Testis (tissue), 3 donors: ENCODE data around the gene TBCCD1. TPM values are rescaled to one million over a fixed set of nuclear protein-coding genes. Genes with fewer than 3 reads are reported as not detected.

ENCODE experiments used
- DNase-seq: peaks from one replicate; pipeline ENCODE4 v3.0.0-alpha.2; 2019
- H3K27ac ChIP-seq, 2 donors: fragments of 200-600 bp; sonication (generic); one replicate each; pipeline ENCODE4 v1.5.1; 2019
- H3K27me3 ChIP-seq: fragments of 200-600 bp; sonication (generic); one replicate; pipeline ENCODE4 v1.5.1; 2019
- H3K36me3 ChIP-seq: fragments of 200-600 bp; sonication (generic); one replicate; pipeline ENCODE4 v1.5.1; 2017; ENCODE audit warnings: low read depth; ENCODE audit errors: missing control alignments
- H3K4me1 ChIP-seq: fragments of 200-600 bp; sonication (generic); one replicate; pipeline ENCODE4 v1.5.1; 2019
- H3K4me3 ChIP-seq, 2 donors: fragments of 200-600 bp; sonication (generic); one replicate each; pipeline ENCODE4 v1.5.1; 2017 to 2019
- H3K9me3 ChIP-seq: fragments of 200-600 bp; sonication (generic); one replicate; pipeline ENCODE4 v1.5.1; 2017
- CTCF ChIP-seq, 3 experiments: fragments of 450-650 bp in 2 of 3; fragments of 200-600 bp in 1 of 3; sonication (generic) in 1 of 3; IDR thresholded peaks; one replicate each; pipeline ENCODE4 v1.5.1; 2016 to 2019; ENCODE audit warnings: antibody characterized with exemption in 3 of 3, mild to moderate bottlenecking in 2 of 3, moderate library complexity in 1 of 3
- POLR2A ChIP-seq: fragments of 450-650 bp; IDR thresholded peaks from one replicate; pipeline ENCODE4 v1.6.1; 2017; ENCODE audit warnings: antibody characterized with exemption, mild to moderate bottlenecking, moderate library complexity
- WGBS, 2 donors: methylation state at CpG; one replicate each; pipeline ENCODE4 v1.1.5; 2018; 5-methylcytosine and 5-hydroxymethylcytosine counted together
- intact Hi-C: fragments of 100-400 bp; cut with DNase I; formaldehyde crosslinking; loops from one replicate; pipeline ENCODE4 v1.15.1; 2023; ENCODE audit warnings: low total_unique reads
- polyA plus RNA-seq: library from polyadenylated mRNA; stranded (reverse); fragments of 350-450 nt; fragmentation: Illumina TruSeq; extraction: RNeasy Lipid Tissue Mini Kit (QIAGEN cat#74804); gene quantifications from one replicate; pipeline ENCODE4 v1.2.3, GENCODE V29; 2014; ENCODE audit warnings: low read depth, low replicate concordance; ENCODE audit not compliant: insufficient read depth
- total RNA-seq, 2 donors: library from RNA; depleted of rRNA; stranded (reverse); fragments of >200 nt; gene quantifications; one replicate each; pipeline ENCODE4 v1.2.3, GENCODE V29; 2016

Gene TBCCD1
- total and polyA plus RNA-seq, 3 donors from 2014 or later = 33.1 to 43.4 (median 35.0) TPM

- TF ChIP-seq POLR2A = no peak
- no peak for TF ChIP-seq CTCF (IDR thresholded peaks at IDR 0.05)
- no peak overlapping the region for H3K27ac ChIP-seq
- H3K36me3 ChIP-seq = no peaks in the 10 kb centered on the region
- DNase-seq = no peak
- H3K27me3 ChIP-seq = no peaks in the 10 kb centered on the region
- intact Hi-C loops = loop anchor here (10.0 kb wide), 1 partner anchor 211 kb away; no protein-coding TSS in a partner anchor
- WGBS, 2 donors = 55 to 59% methylated on average over 4 of the region's 4 CpGs
- H3K4me1 ChIP-seq = no peaks in the 10 kb centered on the region
- no peak overlapping the region for H3K4me3 ChIP-seq
- H3K9me3 ChIP-seq = no peaks in the 10 kb centered on the region
These were observed 46.6 kb upstream of the TBCCD1 start for GRCh38 chr3:186613637-186614265.

DNA sequence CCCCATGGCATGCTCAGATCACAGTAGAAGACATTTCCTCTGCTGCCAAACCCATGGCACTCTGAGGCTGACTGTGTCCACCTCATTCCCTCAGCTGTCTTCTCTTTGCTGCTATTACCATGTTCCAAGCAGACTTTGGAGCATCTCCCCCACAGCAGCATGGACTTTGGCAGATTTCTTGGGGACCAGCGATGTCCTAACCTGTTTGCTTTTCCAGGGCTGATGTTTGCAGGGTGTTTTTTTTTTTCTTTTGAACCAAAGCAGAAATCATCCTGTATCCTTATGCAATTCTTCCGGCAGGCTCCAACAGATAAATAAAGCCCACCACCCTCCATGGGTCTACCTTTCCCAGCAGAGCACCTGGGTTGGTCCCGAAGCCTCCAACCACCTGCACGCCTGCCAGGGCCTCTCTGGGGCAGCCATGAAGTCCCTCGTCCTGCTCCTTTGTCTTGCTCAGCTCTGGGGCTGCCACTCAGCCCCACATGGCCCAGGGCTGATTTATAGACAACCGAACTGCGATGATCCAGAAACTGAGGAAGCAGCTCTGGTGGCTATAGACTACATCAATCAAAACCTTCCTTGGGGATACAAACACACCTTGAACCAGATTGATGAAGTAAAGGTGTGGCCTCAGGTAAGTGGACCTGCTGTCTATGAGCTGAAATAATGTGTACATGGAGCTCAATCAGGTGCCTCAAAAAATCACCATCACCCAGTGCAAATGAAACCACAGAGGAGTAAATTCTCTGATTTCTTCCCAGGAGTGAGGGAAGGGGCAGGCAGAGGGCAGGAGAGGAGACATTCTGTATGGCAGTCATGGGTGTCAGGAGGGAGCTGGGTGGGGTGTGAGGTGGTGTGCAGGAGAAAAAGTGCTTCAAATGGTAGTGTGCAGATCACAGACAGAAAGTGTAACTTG lies 45.8 kb upstream of the TBCCD1 start, which contains the start of gene AHSG:
Gene AHSG, plus strand, starts transcription at position 340 of the 916 bp plus-strand sequence. Its CDS starts 82 bp downstream, at position 422.
- H3K27ac ChIP-seq = no peak within 1 kb of the TSS
- TF ChIP-seq CTCF (IDR thresholded peaks at IDR 0.05) (no peak), POLR2A (no peak)
- H3K36me3 ChIP-seq = no peaks in the 10 kb centered on the region
- no peak for DNase-seq
- intact Hi-C loops = loop anchor here (10.0 kb wide), 1 partner anchor 212 kb away; no protein-coding TSS in a partner anchor
- 88 to 95% methylated on average over 6 to 7 of the region's 7 CpGs for WGBS, 2 donors
- H3K9me3 ChIP-seq = no peaks in the 10 kb centered on the region
- no peak within 1 kb of the TSS for H3K4me3 ChIP-seq
- no peaks in the 10 kb centered on the region for H3K27me3 ChIP-seq
- H3K4me1 ChIP-seq = no peaks in the 10 kb centered on the region

DNA sequence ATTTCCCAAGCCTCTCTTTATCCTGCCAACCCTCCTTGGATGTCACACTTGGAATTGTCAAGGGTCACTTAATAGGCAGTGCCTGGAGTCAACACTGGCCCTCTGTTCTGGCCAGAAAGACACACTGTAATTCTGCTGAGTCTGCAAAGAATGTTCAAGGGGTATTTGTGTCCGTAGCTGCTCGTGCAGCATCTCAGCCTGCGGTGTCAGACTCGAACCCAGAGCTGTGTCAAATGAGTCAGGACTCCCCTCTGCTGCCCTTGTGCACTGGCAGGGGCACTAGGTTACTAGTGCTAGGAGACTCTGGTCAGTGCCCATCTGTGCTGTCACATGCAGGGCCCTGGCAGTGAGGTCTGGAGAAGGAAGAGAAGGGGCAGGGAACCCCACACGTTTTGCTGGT lies 44.9 kb upstream of the TBCCD1 start:
- Histone ChIP-seq H3K9me3 (no peaks in the 10 kb centered on the region), H3K4me1 (no peaks in the 10 kb centered on the region), H3K27ac (no peak overlapping the region), H3K4me3 (no peak overlapping the region), H3K27me3 (no peaks in the 10 kb centered on the region), H3K36me3 (no peaks in the 10 kb centered on the region)
- DNase-seq = no peak
- whole genome bisulfite sequencing, 2 donors = 55 to 76% methylated on average over 3 to 5 of the region's 5 CpGs
- TF ChIP-seq POLR2A (no peak), CTCF (IDR thresholded peaks at IDR 0.05) (no peak)
- intact Hi-C loops = loop anchor here (10.0 kb wide), 1 partner anchor 213 kb away; no protein-coding TSS in a partner anchor

- Histone ChIP-seq H3K27ac (no peak overlapping the region), H3K4me3 (no peak overlapping the region), H3K9me3 (no peaks in the 10 kb centered on the region), H3K27me3 (no peaks in the 10 kb centered on the region), H3K36me3 (no peaks in the 10 kb centered on the region), H3K4me1 (no peaks in the 10 kb centered on the region)
- no peak for TF ChIP-seq CTCF (IDR thresholded peaks at IDR 0.05)
- no peak for TF ChIP-seq POLR2A
- peak; percentile 26 for DNase-seq
- intact Hi-C loops = no loop called here
- 89 to 94% methylated on average over 8 of the region's 8 CpGs for WGBS, 2 donors
These were observed 42.2 kb upstream of the TBCCD1 start for GRCh38 chr3:186609247-186609868.
